Astrocyte (in vitro differentiated cells and primary cell): Measurements from ENCODE around the gene PLEKHF1.
"Not testable (repeated sequence)": the region's sequence is repeated elsewhere in the genome, so short reads cannot be mapped to it uniquely, and the experiment has no call there.

Experiments used
- CTCF ChIP-seq: IDR thresholded peaks from 2 replicates; pipeline ENCODE4 v1.5.1; 2011; ENCODE audit warnings: low read depth, mild to moderate bottlenecking, inconsistent platforms, low read length, moderate library complexity; ENCODE audit not compliant: insufficient read depth
- EZH2 ChIP-seq: IDR thresholded peaks from 2 replicates; pipeline ENCODE4 v1.6.1; 2012; ENCODE audit warnings: mild to moderate bottlenecking, low read length, inconsistent platforms; ENCODE audit not compliant: insufficient read depth

DNA sequence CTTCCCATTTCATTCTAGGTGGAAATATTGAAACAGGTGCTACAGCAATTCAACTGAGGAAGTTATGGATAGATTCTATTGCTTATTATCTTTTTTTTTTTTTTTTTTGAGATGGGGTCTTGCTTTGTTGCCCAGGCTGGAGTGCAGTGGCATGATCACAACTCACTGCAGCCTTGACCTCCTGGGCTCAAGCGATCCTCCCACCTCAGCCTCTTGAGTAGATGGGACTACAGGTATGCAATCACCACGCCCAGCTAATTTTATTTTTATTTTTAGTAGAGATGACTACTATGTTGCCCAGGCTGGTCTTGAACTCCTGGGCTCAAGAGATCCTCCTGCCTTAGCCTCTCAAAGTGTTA, 44.2 kb downstream of the PLEKHF1 start:
- TF ChIP-seq CTCF, EZH2: not testable (repeated sequence)
